MCF 10A (cell line): Measurements from ENCODE around the gene SNX7. TPM values are rescaled to one million over a fixed set of nuclear protein-coding genes. Genes with fewer than 3 reads are reported as not detected.

ENCODE experiments used
- BruUV-seq: library from RNA; stranded (reverse); fragments of 400-500 nt; replicated peaks from 2 replicates; lab custom pipeline; 2021; lab: Mats Ljungman, UMichigan
- CTCF ChIA-PET: fragments of 300-600 bp; sonication (Branson Sonifier 250); formaldehyde crosslinking; extraction: SDS; loops from one replicate; lab custom pipeline; 2021; ENCODE audit warnings: antibody characterized with exemption, inconsistent platforms; lab: Yijun Ruan, JAX
- POLR2A ChIA-PET: fragments of 300-600, 350-650 bp; sonication (Branson Sonifier 250); formaldehyde crosslinking; extraction: SDS; loops from one replicate; lab custom pipeline; 2020; ENCODE audit warnings: antibody characterized with exemption, inconsistent platforms; lab: Yijun Ruan, JAX
- DNase-seq: peaks from one replicate; pipeline ENCODE4 v3.0.0-alpha.2; 2018; ENCODE audit not compliant: unreplicated experiment
- H3K27ac Mint-ChIP-seq: one replicate; pipeline ENCODE4 v1.8.0; 2022; ENCODE audit warnings: mild to moderate bottlenecking, low read depth, mixed read lengths; ENCODE audit not compliant: unreplicated experiment
- H3K27me3 Mint-ChIP-seq: one replicate; pipeline ENCODE4 v1.8.0; 2022; ENCODE audit warnings: mixed read lengths; ENCODE audit not compliant: insufficient read depth, unreplicated experiment
- H3K36me3 Mint-ChIP-seq: one replicate; pipeline ENCODE4 v1.8.0; 2022; ENCODE audit warnings: mild to moderate bottlenecking, moderate library complexity, mixed read lengths; ENCODE audit not compliant: insufficient read depth, unreplicated experiment
- H3K4me1 Mint-ChIP-seq: one replicate; pipeline ENCODE4 v1.8.0; 2022; ENCODE audit warnings: mixed read lengths; ENCODE audit not compliant: insufficient read depth, unreplicated experiment
- H3K4me3 Mint-ChIP-seq: one replicate; pipeline ENCODE4 v1.8.0; 2022; ENCODE audit warnings: mild to moderate bottlenecking, moderate library complexity, mixed read lengths; ENCODE audit not compliant: unreplicated experiment
- H3K9me3 Mint-ChIP-seq: one replicate; pipeline ENCODE4 v1.8.0; 2022; ENCODE audit warnings: mixed read lengths; ENCODE audit not compliant: unreplicated experiment
- CTCF ChIP-seq: fragments of 200-600 bp; IDR thresholded peaks from one replicate; pipeline ENCODE4 v1.8.0; 2022; ENCODE audit warnings: antibody characterized with exemption, mild to moderate bottlenecking; ENCODE audit not compliant: unreplicated experiment
- intact Hi-C: fragments of 100-400 bp; cut with micrococcal nuclease; formaldehyde crosslinking; loops from 2 replicates; pipeline ENCODE4 v1.14.1; 2022
- total RNA-seq: library from RNA; stranded (reverse); gene quantifications from 2 replicates; pipeline ENCODE4 v1.2.3, GENCODE V29; 2022

The SNX7 gene
- total RNA-seq, 1 experiment from 2014 or later = 24.2 TPM

GRCh38 chr1:98693385-98693784, 31.9 kb downstream of the SNX7 start:
- H3K36me3 Mint-ChIP-seq = peaks cover 19% of the 10 kb centered on the region
- CTCF ChIA-PET = no interaction called here
- POLR2A ChIA-PET = interaction anchor here (0.6 kb wide), 1 partner anchor 22 kb away, joined by 3 read pairs; no protein-coding TSS in a partner anchor
- no peaks in the 10 kb centered on the region for H3K27me3 Mint-ChIP-seq
- no peak for DNase-seq
- no peak overlapping the region for H3K4me3 Mint-ChIP-seq
- H3K4me1 Mint-ChIP-seq = no peaks in the 10 kb centered on the region
- no TSS peak for BruUV-seq
- no peaks in the 10 kb centered on the region for H3K9me3 Mint-ChIP-seq
- intact Hi-C loops = no loop called here
- no peak for TF ChIP-seq CTCF
- no peak overlapping the region for H3K27ac Mint-ChIP-seq

GRCh38 chr1:98696077-98696476, 34.6 kb downstream of the SNX7 start:
- H3K36me3 Mint-ChIP-seq = peaks cover 9% of the 10 kb centered on the region
- H3K27me3 Mint-ChIP-seq = no peaks in the 10 kb centered on the region
- DNase-seq = no peak
- no peak for TF ChIP-seq CTCF
- POLR2A ChIA-PET = no interaction called here
- intact Hi-C loops = no loop called here
- no peaks in the 10 kb centered on the region for H3K4me1 Mint-ChIP-seq
- H3K4me3 Mint-ChIP-seq = no peak overlapping the region
- CTCF ChIA-PET = interaction anchor here (0.7 kb wide), 1 partner anchor 38 kb away, joined by 3 read pairs; no protein-coding TSS in a partner anchor
- H3K27ac Mint-ChIP-seq = no peak overlapping the region
- no TSS peak for BruUV-seq
- H3K9me3 Mint-ChIP-seq = no peaks in the 10 kb centered on the region

GRCh38 chr1:98697781-98698180, 36.3 kb downstream of the SNX7 start:
- Mint-ChIP-seq H3K4me3 (no peak overlapping the region), H3K27ac (no peak overlapping the region), H3K4me1 (no peaks in the 10 kb centered on the region), H3K36me3 (peaks cover 6% of the 10 kb centered on the region), H3K27me3 (no peaks in the 10 kb centered on the region), H3K9me3 (no peaks in the 10 kb centered on the region)
- intact Hi-C loops = no loop called here
- POLR2A ChIA-PET = no interaction called here
- BruUV-seq = no TSS peak
- CTCF ChIA-PET = no interaction called here
- DNase-seq = no peak
- no peak for TF ChIP-seq CTCF

GRCh38 chr1:98698625-98699024, 37.1 kb downstream of the SNX7 start:
- no peaks in the 10 kb centered on the region for H3K27me3 Mint-ChIP-seq
- no TSS peak for BruUV-seq
- DNase-seq = no peak

More at GRCh38 chr1:98698625-98699024, 37.1 kb downstream of the SNX7 start:
- H3K36me3 Mint-ChIP-seq = peaks cover 8% of the 10 kb centered on the region
- ChIA-PET CTCF (interaction anchor here (1.0 kb wide), 1 partner anchor 51 kb away, joined by 4 read pairs; no protein-coding TSS in a partner anchor), POLR2A (no interaction called here)
- intact Hi-C loops = no loop called here
- H3K4me1 Mint-ChIP-seq = no peaks in the 10 kb centered on the region
- no peaks in the 10 kb centered on the region for H3K9me3 Mint-ChIP-seq
- H3K27ac Mint-ChIP-seq = no peak overlapping the region
- H3K4me3 Mint-ChIP-seq = no peak overlapping the region
- no peak for TF ChIP-seq CTCF
